ENCODE data around the gene STAT1. TPM values are rescaled to one million over a fixed set of nuclear protein-coding genes. Genes with fewer than 3 reads are reported as not detected.
A peak's percentile ranks its signal among the peaks of the same experiment; 100 is the strongest.

STAT1 gene
- total and polyA plus RNA-seq, 10 of the 15 experiments (the other 5 are each of a cell fraction or from before 2014, with no cell fraction given), result 81.8 to 398 (median 307) TPM

GRCh38 chr2:190972213-190972612, 41.8 kb downstream of the STAT1 start:
- Histone ChIP-seq H3K4me3 (no peak overlapping the region), H3K79me2 (ENCODE audit: control insufficient read depth, insufficient read depth, low read length) (no peaks in the 10 kb centered on the region; the same call in none of the 2 replicates), H4K20me1 (ENCODE audit: control insufficient read depth, insufficient read depth) (peaks cover 10% of the 10 kb centered on the region), H3K27me3 (replicated peaks in 1 of 2; ENCODE audit: control insufficient read depth in 2 of 2, insufficient read depth in 2 of 2, low read length in 1 of 2) (no peaks in the 10 kb centered on the region), H3K4me1 (ENCODE audit: control insufficient read depth, insufficient read depth, low read length) (no peaks in the 10 kb centered on the region), H3K27ac (ENCODE audit: control insufficient read depth, insufficient read depth) (no peak overlapping the region), H3K9ac (ENCODE audit: control insufficient read depth, insufficient read depth, low read length) (no peak overlapping the region), H2AFZ (ENCODE audit: control insufficient read depth, low read depth, low read length) (no peak overlapping the region), H3K9me3 (replicated peaks; ENCODE audit: control insufficient read depth, insufficient read depth, low read length) (no peaks in the 10 kb centered on the region), H3K4me2 (ENCODE audit: control insufficient read depth, insufficient read depth) (no peak overlapping the region), H3K36me3 (ENCODE audit: control insufficient read depth in 2 of 2, insufficient read depth in 2 of 2, low read length in 1 of 2) (peaks cover 41 to 85% of the 10 kb centered on the region in 2 experiments)
- DNase-seq (ENCODE audit: low read depth, low spot score) (no peak), FAIRE-seq (no peak), ATAC-seq (no peak)
- no peak for TF ChIP-seq MLLT1 (IDR thresholded peaks at IDR 0.05)
- TF ChIP-seq POLR2AphosphoS5 (IDR thresholded peaks at IDR 0.05; ENCODE audit: low read length), result 0 out of 2 replicates have a peak, but pooled peaks have one; percentile 20
- CTCF ChIA-PET, result no interaction called here
- SMC1A ChIA-PET (ENCODE audit: uncharacterized antibody, unreplicated experiment), result interaction anchor here (0.5 to 1.2 kb wide), 3 partner anchors 12 to 122 kb away, joined by 3 read pairs; no protein-coding TSS in a partner anchor
- 100% methylated on average over 2 of the region's 2 CpGs for WGBS (ENCODE audit: insufficient coverage, insufficient replicate concordance, low lambda C conversion rate, missing lambda C conversion rate)
- BruUV-seq (replicated peaks), result no TSS peak
- RAD21 ChIA-PET (ENCODE audit: unreplicated experiment), result interaction anchor here (2.1 kb wide), 1 partner anchor 121 kb away, joined by 6 read pairs; no protein-coding TSS in a partner anchor
- intact Hi-C loops (cut with micrococcal nuclease; ENCODE audit: unreplicated experiment), result no loop called here
- POLR2A ChIA-PET, result interaction anchor here (0.6 to 1.0 kb wide), 2 partner anchors 11 to 47 kb away, joined by 3 to 5 read pairs; no protein-coding TSS in a partner anchor
- in situ Hi-C loops (cut with MboI), result no loop called here

GRCh38 chr2:190970873-190971506, 43.0 kb downstream of the STAT1 start:
- Histone ChIP-seq H3K27me3 (replicated peaks in 1 of 2; ENCODE audit: control insufficient read depth in 2 of 2, insufficient read depth in 2 of 2, low read length in 1 of 2) (no peaks in the 10 kb centered on the region), H3K79me2 (ENCODE audit: control insufficient read depth, insufficient read depth, low read length) (no peaks in the 10 kb centered on the region; the same call in none of the 2 replicates), H4K20me1 (ENCODE audit: control insufficient read depth, insufficient read depth) (peaks cover 10% of the 10 kb centered on the region), H3K36me3 (ENCODE audit: control insufficient read depth in 2 of 2, insufficient read depth in 2 of 2, low read length in 1 of 2) (peaks cover 39 to 81% of the 10 kb centered on the region in 2 experiments), H3K4me1 (ENCODE audit: control insufficient read depth, insufficient read depth, low read length) (no peaks in the 10 kb centered on the region), H3K4me3 (no peak overlapping the region), H3K27ac (ENCODE audit: control insufficient read depth, insufficient read depth) (no peak overlapping the region), H3K9ac (ENCODE audit: control insufficient read depth, insufficient read depth, low read length) (no peak overlapping the region), H2AFZ (ENCODE audit: control insufficient read depth, low read depth, low read length) (no peak overlapping the region), H3K4me2 (ENCODE audit: control insufficient read depth, insufficient read depth) (no peak overlapping the region), H3K9me3 (replicated peaks; ENCODE audit: control insufficient read depth, insufficient read depth, low read length) (no peaks in the 10 kb centered on the region)
- SMC1A ChIA-PET (ENCODE audit: uncharacterized antibody, unreplicated experiment), result interaction anchor here (0.8 kb wide), 1 partner anchor 120 kb away, joined by 3 read pairs; no protein-coding TSS in a partner anchor
- intact Hi-C loops (cut with micrococcal nuclease; ENCODE audit: unreplicated experiment) (no loop called here), in situ Hi-C loops (cut with MboI) (no loop called here)
- WGBS (ENCODE audit: insufficient coverage, insufficient replicate concordance, low lambda C conversion rate, missing lambda C conversion rate), result 51% methylated on average over 5 of the region's 5 CpGs
- CTCF ChIA-PET, result interaction anchor here (0.8 kb wide), 1 partner anchor 120 kb away, joined by 3 read pairs; no protein-coding TSS in a partner anchor
- no TSS peak for BruUV-seq (replicated peaks)
- TF ChIP-seq POLR2AphosphoS5 (IDR thresholded peaks at IDR 0.05; ENCODE audit: low read length) (peak; percentile 85), POLR2A (IDR thresholded peaks at IDR 0.05; ENCODE audit: low read depth, low read length) (peak; percentile 53), KAT2A (conservative IDR thresholded peaks at IDR 0.05; ENCODE audit: control insufficient read depth, low read depth, low read length) (no peak)
- no peak for DNase-seq (ENCODE audit: low read depth, low spot score)
- POLR2A ChIA-PET, result interaction anchor here (0.9 to 1.0 kb wide), 2 partner anchors 25 to 67 kb away, joined by 3 to 5 read pairs; no protein-coding TSS in a partner anchor
- peak; percentile 4; the same call in 2 of the 3 replicates for ATAC-seq
- RAD21 ChIA-PET (ENCODE audit: unreplicated experiment), result no interaction called here
- no peak for FAIRE-seq

Data from GM12878 (cell line).